ENCODE results near the gene STX10.

DNA sequence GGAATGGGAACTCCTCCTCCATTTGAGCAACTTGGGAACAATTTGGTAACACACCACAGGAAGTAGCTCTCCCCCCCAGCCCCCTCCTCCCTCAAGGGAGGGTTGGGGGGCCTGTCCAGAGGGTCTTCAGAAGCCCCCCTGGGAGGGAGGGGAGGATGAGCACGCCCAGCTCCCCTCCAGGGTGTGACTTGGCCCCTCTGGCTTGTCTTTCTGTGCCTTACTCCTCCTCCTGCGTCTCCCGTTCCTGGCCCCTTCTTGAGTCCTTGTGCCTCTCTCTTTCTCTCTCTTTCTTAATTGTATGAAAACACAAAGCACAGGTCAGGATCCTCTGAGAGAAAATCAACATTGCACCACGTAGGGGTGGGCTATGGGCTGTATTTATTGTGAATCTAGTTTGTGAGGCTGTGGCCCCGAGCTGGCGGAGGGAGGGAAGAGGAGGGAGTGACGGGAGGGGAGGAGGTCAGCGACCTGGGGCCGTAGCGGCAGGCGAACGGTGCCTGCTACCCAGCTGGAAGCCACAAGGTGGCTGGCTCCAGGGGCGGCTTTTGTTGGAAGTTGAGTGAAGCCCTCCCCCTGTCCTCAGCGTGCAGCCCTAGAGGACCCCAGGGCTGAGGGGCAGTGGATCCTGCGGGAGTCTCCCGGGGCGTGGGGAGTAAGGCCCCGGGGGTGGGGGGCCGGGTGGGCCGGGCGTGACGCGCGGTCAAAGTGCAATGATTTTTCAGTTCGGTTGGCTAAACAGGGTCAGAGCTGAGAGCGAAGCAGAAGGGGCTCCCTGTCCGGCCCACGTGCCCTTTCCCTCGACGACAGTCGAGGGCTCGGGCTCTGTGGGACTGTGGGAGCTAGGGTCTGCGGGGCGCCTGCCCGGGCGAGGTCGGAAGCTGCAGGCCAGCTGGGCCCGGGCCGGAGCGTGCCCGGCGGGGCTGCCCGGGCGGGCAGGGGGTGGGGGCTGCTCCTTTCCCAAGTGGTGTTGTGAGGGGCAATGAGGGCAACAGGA lies 53.9 kb downstream of the STX10 start:
- TF ChIP-seq NPAS2 (CRISPR knock-in tag; IDR thresholded peaks at IDR 0.05; ENCODE audit: borderline replicate concordance) (no peak), BHLHE40 (IDR thresholded peaks at IDR 0.05; ENCODE audit: low read depth, low read length) (no peak), MAZ (IDR thresholded peaks at IDR 0.05; ENCODE audit: borderline replicate concordance, low read depth, low read length) (no peak), RAD21 (conservative IDR thresholded peaks at IDR 0.05 in 1 of 2, IDR thresholded peaks at IDR 0.05 in 1 of 2) (no peak), SMC3 (IDR thresholded peaks at IDR 0.05) (no peak), EP300 (IDR thresholded peaks at IDR 0.05) (no peak), POLR2A (IDR thresholded peaks at IDR 0.05; ENCODE audit: low read length) (no peak), ESRRA (IDR thresholded peaks at IDR 0.05; ENCODE audit: borderline replicate concordance, low read length) (no peak)
- TF ChIP-seq, protein P1, sequence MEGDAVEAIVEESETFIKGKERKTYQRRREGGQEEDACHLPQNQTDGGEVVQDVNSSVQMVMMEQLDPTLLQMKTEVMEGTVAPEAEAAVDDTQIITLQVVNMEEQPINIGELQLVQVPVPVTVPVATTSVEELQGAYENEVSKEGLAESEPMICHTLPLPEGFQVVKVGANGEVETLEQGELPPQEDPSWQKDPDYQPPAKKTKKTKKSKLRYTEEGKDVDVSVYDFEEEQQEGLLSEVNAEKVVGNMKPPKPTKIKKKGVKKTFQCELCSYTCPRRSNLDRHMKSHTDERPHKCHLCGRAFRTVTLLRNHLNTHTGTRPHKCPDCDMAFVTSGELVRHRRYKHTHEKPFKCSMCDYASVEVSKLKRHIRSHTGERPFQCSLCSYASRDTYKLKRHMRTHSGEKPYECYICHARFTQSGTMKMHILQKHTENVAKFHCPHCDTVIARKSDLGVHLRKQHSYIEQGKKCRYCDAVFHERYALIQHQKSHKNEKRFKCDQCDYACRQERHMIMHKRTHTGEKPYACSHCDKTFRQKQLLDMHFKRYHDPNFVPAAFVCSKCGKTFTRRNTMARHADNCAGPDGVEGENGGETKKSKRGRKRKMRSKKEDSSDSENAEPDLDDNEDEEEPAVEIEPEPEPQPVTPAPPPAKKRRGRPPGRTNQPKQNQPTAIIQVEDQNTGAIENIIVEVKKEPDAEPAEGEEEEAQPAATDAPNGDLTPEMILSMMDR (IDR thresholded peaks at IDR 0.05) = no peak
- TF ChIP-seq, protein P2, sequence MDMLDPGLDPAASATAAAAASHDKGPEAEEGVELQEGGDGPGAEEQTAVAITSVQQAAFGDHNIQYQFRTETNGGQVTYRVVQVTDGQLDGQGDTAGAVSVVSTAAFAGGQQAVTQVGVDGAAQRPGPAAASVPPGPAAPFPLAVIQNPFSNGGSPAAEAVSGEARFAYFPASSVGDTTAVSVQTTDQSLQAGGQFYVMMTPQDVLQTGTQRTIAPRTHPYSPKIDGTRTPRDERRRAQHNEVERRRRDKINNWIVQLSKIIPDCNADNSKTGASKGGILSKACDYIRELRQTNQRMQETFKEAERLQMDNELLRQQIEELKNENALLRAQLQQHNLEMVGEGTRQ (IDR thresholded peaks at IDR 0.05) = no peak
